Prostate gland (tissue), 2 donors: ENCODE results near the gene ANKRD50. TPM values are rescaled to one million over a fixed set of nuclear protein-coding genes. Genes with fewer than 3 reads are reported as not detected.

Experiments
- DNase-seq: peaks from one replicate; pipeline ENCODE4 v3.0.0-alpha.2; 2019; ENCODE audit warnings: low spot score
- H3K27ac ChIP-seq, 2 donors: fragments of 200-600 bp; sonication (generic); 2 replicates each; pipeline ENCODE4 v1.5.1; 2017 to 2019
- H3K27me3 ChIP-seq: fragments of 200-600 bp; sonication (generic); replicated peaks from 2 replicates; pipeline ENCODE4 v1.5.1; 2019; ENCODE audit not compliant: insufficient read depth
- H3K36me3 ChIP-seq, 2 donors: fragments of 200-600 bp; sonication (generic); 1 replicate in 1 of 2; 2 replicates in 1 of 2; pipeline versions ENCODE4 v1.5.1 to v1.8.1; 2017 to 2019
- H3K4me1 ChIP-seq: fragments of 200-600 bp; sonication (generic); replicated peaks from 2 replicates; pipeline ENCODE4 v1.5.1; 2019
- H3K4me3 ChIP-seq, 2 donors: fragments of 200-600 bp; sonication (generic); 2 replicates each; pipeline ENCODE4 v1.5.1; 2017 to 2019
- H3K9me3 ChIP-seq: fragments of 200-600 bp; sonication (generic); 2 replicates; pipeline ENCODE4 v1.5.1; 2017
- CTCF ChIP-seq, 4 experiments: fragments of 200-600 bp in 2 of 4; fragments of 450-650 bp in 2 of 4; sonication (generic) in 2 of 4; IDR thresholded peaks; 1 replicate in 3 of 4; 2 replicates in 1 of 4; pipeline ENCODE4 v1.5.1; 2016 to 2019; ENCODE audit warnings: antibody characterized with exemption in 4 of 4, mild to moderate bottlenecking in 2 of 4, moderate library complexity in 2 of 4
- POLR2A ChIP-seq: fragments of 450-650 bp; IDR thresholded peaks from one replicate; pipeline ENCODE4 v1.6.1; 2016; ENCODE audit warnings: antibody characterized with exemption, mild to moderate bottlenecking
- POLR2AphosphoS5 ChIP-seq: sonication (generic); formaldehyde crosslinking; IDR thresholded peaks from one replicate; pipeline ENCODE4 v1.6.1; 2017; ENCODE audit warnings: antibody characterized with exemption
- WGBS: methylation state at CpG from one replicate; pipeline ENCODE4 v1.1.5; 2018; 5-methylcytosine and 5-hydroxymethylcytosine counted together
- intact Hi-C: fragments of 100-400 bp; cut with DNase I; formaldehyde crosslinking; loops from one replicate; pipeline ENCODE4 v1.14.2; 2022
- total RNA-seq, 2 donors: library from RNA; depleted of rRNA; stranded (reverse); fragments of >200 nt; gene quantifications; one replicate each; pipeline ENCODE4 v1.1.0, GENCODE V29; 2016

ANKRD50 gene
- total RNA-seq, 2 donors from 2014 or later: 28.7 to 33.8 TPM

GRCh38 chr4:124641715-124642381, 70.7 kb downstream of the ANKRD50 start:
- Histone ChIP-seq H3K27me3 (no peaks in the 10 kb centered on the region), H3K27ac (no peak overlapping the region), H3K36me3 (no peaks in the 10 kb centered on the region), H3K4me3 (no peak overlapping the region), H3K9me3 (no peaks in the 10 kb centered on the region), H3K4me1 (no peaks in the 10 kb centered on the region)
- intact Hi-C loops: no loop called here
- 60% methylated on average over 4 of the region's 4 CpGs for WGBS
- no peak for TF ChIP-seq POLR2A
- no peak for TF ChIP-seq CTCF (IDR thresholded peaks at IDR 0.05)
- no peak for TF ChIP-seq POLR2AphosphoS5
- DNase-seq: no peak

- Histone ChIP-seq H3K9me3 (no peaks in the 10 kb centered on the region), H3K4me1 (no peaks in the 10 kb centered on the region), H3K27me3 (no peaks in the 10 kb centered on the region), H3K4me3 (no peak overlapping the region), H3K27ac (no peak overlapping the region), H3K36me3 (no peaks in the 10 kb centered on the region)
- intact Hi-C loops: no loop called here
- 85% methylated on average over 3 of the region's 3 CpGs for WGBS
- no peak for TF ChIP-seq POLR2AphosphoS5
- no peak for TF ChIP-seq POLR2A
- DNase-seq: no peak
Measured at GRCh38 chr4:124640022-124640730, 72.4 kb downstream of the ANKRD50 start.

- no peaks in the 10 kb centered on the region for H3K27me3 ChIP-seq
- TF ChIP-seq CTCF (IDR thresholded peaks at IDR 0.05) (no peak), POLR2A (no peak), POLR2AphosphoS5 (no peak)
- intact Hi-C loops: no loop called here
- no peaks in the 10 kb centered on the region for H3K4me1 ChIP-seq
- 90% methylated on average over 2 of the region's 2 CpGs for WGBS
- H3K9me3 ChIP-seq: no peaks in the 10 kb centered on the region
- no peaks in the 10 kb centered on the region for H3K36me3 ChIP-seq
- no peak for DNase-seq
- H3K27ac ChIP-seq: no peak overlapping the region
- no peak overlapping the region for H3K4me3 ChIP-seq
Measured at GRCh38 chr4:124637321-124637720, 75.2 kb downstream of the ANKRD50 start.

- Histone ChIP-seq H3K4me3 (no peak overlapping the region), H3K4me1 (no peaks in the 10 kb centered on the region), H3K27me3 (no peaks in the 10 kb centered on the region), H3K9me3 (no peaks in the 10 kb centered on the region), H3K27ac (no peak overlapping the region), H3K36me3 (no peaks in the 10 kb centered on the region)
- intact Hi-C loops: no loop called here
- WGBS: 100% methylated on average over 1 of the region's 1 CpG
- no peak for DNase-seq
- no peak for TF ChIP-seq CTCF (IDR thresholded peaks at IDR 0.05)
- no peak for TF ChIP-seq POLR2AphosphoS5
- TF ChIP-seq POLR2A: no peak
Measured at GRCh38 chr4:124636788-124637187, 75.7 kb downstream of the ANKRD50 start.

GRCh38 chr4:124635331-124635730, 77.2 kb downstream of the ANKRD50 start:
- Histone ChIP-seq H3K27me3 (no peaks in the 10 kb centered on the region), H3K4me1 (no peaks in the 10 kb centered on the region), H3K9me3 (no peaks in the 10 kb centered on the region), H3K4me3 (no peak overlapping the region), H3K27ac (no peak overlapping the region), H3K36me3 (no peaks in the 10 kb centered on the region)
- intact Hi-C loops: no loop called here
- WGBS: 86% methylated on average over 4 of the region's 4 CpGs
- DNase-seq: no peak
- TF ChIP-seq POLR2A: no peak
- TF ChIP-seq POLR2AphosphoS5: no peak
- no peak for TF ChIP-seq CTCF (IDR thresholded peaks at IDR 0.05)
